DOHH2 (cell line): Measurements from ENCODE around the gene KERA.

Experiments
- H3F3A ChIP-seq: fragments of 200-600 bp; sonication (generic), shearing (Covaris generic); 2 replicates; pipeline ENCODE4 v1.6.0; 2016; ENCODE audit warnings: antibody characterized with exemption, mild to moderate bottlenecking; ENCODE audit not compliant: control insufficient read depth, insufficient read depth
- H3K27ac ChIP-seq: fragments of 200-600 bp; sonication (generic); 2 replicates; pipeline ENCODE4 v1.5.1; 2014; ENCODE audit warnings: low read depth, mild to moderate bottlenecking, low read length, moderate library complexity
- H3K27me3 ChIP-seq: fragments of 200-600 bp; sonication (generic); 2 replicates; pipeline ENCODE4 v1.6.1; 2014; ENCODE audit warnings: mild to moderate bottlenecking, low read length, mixed read lengths; ENCODE audit not compliant: control insufficient read depth
- H3K36me3 ChIP-seq: fragments of 200-600 bp; sonication (generic); 2 replicates; pipeline ENCODE4 v1.6.1; 2014; ENCODE audit warnings: mild to moderate bottlenecking, low read length, moderate library complexity, mixed read lengths; ENCODE audit not compliant: control insufficient read depth
- H3K4me1 ChIP-seq: fragments of 200-600 bp; sonication (generic); 2 replicates; pipeline ENCODE4 v1.6.1; 2014; ENCODE audit warnings: mild to moderate bottlenecking, low read length, mixed read lengths; ENCODE audit not compliant: control insufficient read depth
- H3K4me2 ChIP-seq: fragments of 200-600 bp; sonication (generic); 2 replicates; pipeline ENCODE4 v1.6.0; 2014; ENCODE audit warnings: mild to moderate bottlenecking, low read length, moderate library complexity
- H3K4me3 ChIP-seq: fragments of 200-600 bp; sonication (generic); 2 replicates; pipeline ENCODE4 v1.5.1; 2014; ENCODE audit warnings: mild to moderate bottlenecking, low read length, mixed read lengths
- H3K79me2 ChIP-seq: fragments of 200-600 bp; sonication (generic); 2 replicates; pipeline ENCODE4 v1.6.1; 2014; ENCODE audit warnings: mild to moderate bottlenecking, low read length, mixed read lengths; ENCODE audit not compliant: control insufficient read depth
- H3K9me2 ChIP-seq: fragments of 200-600 bp; sonication (generic); replicated peaks from 2 replicates; pipeline ENCODE4 v1.6.1; 2014; ENCODE audit warnings: mild to moderate bottlenecking, low read length, mixed read lengths; ENCODE audit not compliant: control insufficient read depth
- H3K9me3 ChIP-seq: fragments of 200-600 bp; sonication (generic); 2 replicates; pipeline ENCODE4 v1.6.1; 2014; ENCODE audit warnings: antibody characterized with exemption, low read length, mixed read lengths; ENCODE audit not compliant: control insufficient read depth, insufficient read depth
- H4K20me1 ChIP-seq: fragments of 200-600 bp; sonication (generic); 2 replicates; pipeline ENCODE4 v1.6.0; 2014; ENCODE audit warnings: low read depth, mild to moderate bottlenecking, antibody characterized with exemption, low read length, moderate library complexity; ENCODE audit not compliant: control insufficient read depth, insufficient read depth
- EZH2phosphoT487 ChIP-seq: fragments of 200-600 bp; sonication (generic); IDR thresholded peaks from 2 replicates; pipeline ENCODE4 v1.6.1; 2017; ENCODE audit warnings: borderline replicate concordance, mild to moderate bottlenecking, antibody characterized with exemption, low read length, moderate library complexity, mixed read lengths
- TF ChIP-seq, protein P1 (sequence below): fragments of 200-600 bp; sonication (generic); IDR thresholded peaks from one replicate; pipeline ENCODE4 v1.5.1; 2014; ENCODE audit warnings: antibody characterized with exemption, mild to moderate bottlenecking, low read depth, low read length; ENCODE audit not compliant: poor library complexity, severe bottlenecking

The KERA gene

DNA sequence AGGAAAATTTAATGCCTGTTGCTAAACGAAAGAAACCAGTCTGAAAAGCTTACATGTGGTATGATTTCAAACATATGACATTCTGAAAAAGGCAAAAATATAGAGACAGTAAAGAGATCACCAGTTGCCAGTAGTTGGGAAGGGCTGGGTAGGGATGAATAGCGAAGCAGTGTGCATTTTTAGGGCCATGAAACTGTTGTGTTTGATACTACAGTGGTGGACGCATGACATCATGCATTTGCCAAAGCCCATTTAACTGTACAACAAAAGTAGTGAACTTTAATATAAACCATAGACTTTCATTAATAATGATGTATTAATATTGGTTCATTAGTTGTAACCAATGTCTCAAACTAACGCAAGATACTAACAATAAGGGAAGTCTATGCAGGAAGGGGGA, 38.4 kb downstream of the KERA start:
- TF ChIP-seq EZH2phosphoT487: no peak
- TF ChIP-seq, protein P1, sequence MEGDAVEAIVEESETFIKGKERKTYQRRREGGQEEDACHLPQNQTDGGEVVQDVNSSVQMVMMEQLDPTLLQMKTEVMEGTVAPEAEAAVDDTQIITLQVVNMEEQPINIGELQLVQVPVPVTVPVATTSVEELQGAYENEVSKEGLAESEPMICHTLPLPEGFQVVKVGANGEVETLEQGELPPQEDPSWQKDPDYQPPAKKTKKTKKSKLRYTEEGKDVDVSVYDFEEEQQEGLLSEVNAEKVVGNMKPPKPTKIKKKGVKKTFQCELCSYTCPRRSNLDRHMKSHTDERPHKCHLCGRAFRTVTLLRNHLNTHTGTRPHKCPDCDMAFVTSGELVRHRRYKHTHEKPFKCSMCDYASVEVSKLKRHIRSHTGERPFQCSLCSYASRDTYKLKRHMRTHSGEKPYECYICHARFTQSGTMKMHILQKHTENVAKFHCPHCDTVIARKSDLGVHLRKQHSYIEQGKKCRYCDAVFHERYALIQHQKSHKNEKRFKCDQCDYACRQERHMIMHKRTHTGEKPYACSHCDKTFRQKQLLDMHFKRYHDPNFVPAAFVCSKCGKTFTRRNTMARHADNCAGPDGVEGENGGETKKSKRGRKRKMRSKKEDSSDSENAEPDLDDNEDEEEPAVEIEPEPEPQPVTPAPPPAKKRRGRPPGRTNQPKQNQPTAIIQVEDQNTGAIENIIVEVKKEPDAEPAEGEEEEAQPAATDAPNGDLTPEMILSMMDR: no peak
- H3K79me2 ChIP-seq: no peaks in the 10 kb centered on the region
- no peak overlapping the region for H3K27ac ChIP-seq
- H3K9me2 ChIP-seq: no peaks in the 10 kb centered on the region
- H3F3A ChIP-seq: no peaks in the 10 kb centered on the region
- no peaks in the 10 kb centered on the region for H3K4me1 ChIP-seq
- H3K36me3 ChIP-seq: no peaks in the 10 kb centered on the region
- H3K4me2 ChIP-seq: no peak overlapping the region
- no peak overlapping the region for H3K4me3 ChIP-seq
- H3K9me3 ChIP-seq: no peaks in the 10 kb centered on the region
- H4K20me1 ChIP-seq: no peaks in the 10 kb centered on the region
- no peaks in the 10 kb centered on the region for H3K27me3 ChIP-seq

DNA sequence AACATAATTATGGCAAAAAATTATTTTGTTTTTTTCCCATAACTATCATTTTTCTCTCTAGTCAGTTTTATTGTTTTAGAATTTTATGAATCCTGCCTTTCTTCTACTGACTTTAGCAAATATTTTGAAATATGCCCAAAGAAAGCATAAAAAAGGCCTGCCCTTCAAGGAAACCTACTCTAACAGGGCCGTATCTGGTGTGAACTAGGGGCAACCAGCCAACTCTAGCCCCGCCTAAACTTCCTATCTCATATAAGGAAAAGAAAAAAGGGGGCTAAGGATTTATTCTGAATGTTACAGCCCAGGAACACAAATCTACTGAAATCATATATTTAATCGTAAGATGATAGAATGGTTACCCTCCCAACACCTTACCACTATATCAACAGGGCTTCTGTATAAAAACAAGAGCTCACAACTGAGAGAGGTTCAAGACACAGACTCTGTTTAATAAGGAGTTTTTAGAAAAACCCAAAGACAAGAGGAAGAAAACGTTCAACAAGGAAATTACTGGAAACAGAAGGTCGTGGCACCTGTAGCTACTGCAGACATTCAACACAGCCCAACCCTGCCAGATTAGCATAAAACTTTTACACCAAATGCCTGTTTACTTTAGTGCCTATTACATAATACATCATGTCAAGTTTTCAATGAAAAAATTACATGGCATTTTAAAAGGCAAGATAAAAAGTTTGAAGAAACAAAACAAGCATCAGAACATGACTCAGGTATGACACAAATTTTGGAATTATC, 40.1 kb downstream of the KERA start:
- Histone ChIP-seq H4K20me1 (no peaks in the 10 kb centered on the region), H3F3A (no peaks in the 10 kb centered on the region), H3K27me3 (no peaks in the 10 kb centered on the region), H3K4me1 (no peaks in the 10 kb centered on the region), H3K79me2 (no peaks in the 10 kb centered on the region), H3K4me3 (no peak overlapping the region), H3K4me2 (no peak overlapping the region), H3K9me2 (no peaks in the 10 kb centered on the region), H3K27ac (no peak overlapping the region), H3K36me3 (no peaks in the 10 kb centered on the region), H3K9me3 (no peaks in the 10 kb centered on the region)
- TF ChIP-seq, protein P1: no peak
- TF ChIP-seq EZH2phosphoT487: no peak

- Histone ChIP-seq H3K36me3 (no peaks in the 10 kb centered on the region), H3K9me2 (no peaks in the 10 kb centered on the region), H3K79me2 (no peaks in the 10 kb centered on the region), H3K4me2 (no peak overlapping the region), H3K27me3 (no peaks in the 10 kb centered on the region), H3K9me3 (no peaks in the 10 kb centered on the region), H3K4me3 (no peak overlapping the region), H3K4me1 (no peaks in the 10 kb centered on the region), H3F3A (no peaks in the 10 kb centered on the region), H3K27ac (no peak overlapping the region), H4K20me1 (no peaks in the 10 kb centered on the region)
- TF ChIP-seq EZH2phosphoT487: no peak
- TF ChIP-seq, protein P1: no peak
Observed at GRCh38 chr12:91017043-91017442, 40.8 kb downstream of the KERA start.
